Nucleus accumbens (tissue), 56 donors: Measurements from ENCODE around the gene KCNN3.
"Not testable (repeated sequence)": the region's sequence is repeated elsewhere in the genome, so short reads cannot be mapped to it uniquely, and the experiment has no call there.

Source experiments
- DNase-seq, 56 donors: peaks; one replicate each; lab custom pipeline; 2025; lab: John Stamatoyannopoulos, UW

KCNN3 gene

DNA sequence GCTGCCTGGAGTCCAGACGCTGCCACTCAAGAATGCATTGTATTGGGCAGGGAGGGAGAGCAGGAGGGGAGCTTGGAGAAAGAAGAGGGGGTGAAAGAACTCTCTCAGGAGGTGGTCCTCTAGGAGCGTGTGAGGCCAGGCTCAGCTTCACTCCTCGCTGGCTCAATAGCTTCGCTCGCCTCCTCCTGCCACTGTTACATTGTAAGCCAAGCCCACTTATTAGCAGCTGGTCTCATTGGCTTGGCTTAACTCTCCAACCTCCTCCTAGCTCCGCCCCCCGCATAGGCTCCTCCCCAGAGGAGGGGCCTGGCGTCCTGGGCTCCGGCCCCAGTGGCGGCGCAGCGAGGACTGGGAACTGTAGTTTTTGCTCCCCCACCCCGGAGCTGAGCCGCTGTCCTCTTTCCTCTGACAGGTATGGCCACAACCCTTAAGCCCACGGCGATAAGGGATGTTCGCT lies at the start of gene KCNN3:
TSS of gene KCNN3 (minus strand) at position 167 of the 457 bp plus-strand sequence. CDS start 317 bp downstream, outside the sequence.
- DNase-seq, result peak; percentile 42 to 98 (median 90)

DNA sequence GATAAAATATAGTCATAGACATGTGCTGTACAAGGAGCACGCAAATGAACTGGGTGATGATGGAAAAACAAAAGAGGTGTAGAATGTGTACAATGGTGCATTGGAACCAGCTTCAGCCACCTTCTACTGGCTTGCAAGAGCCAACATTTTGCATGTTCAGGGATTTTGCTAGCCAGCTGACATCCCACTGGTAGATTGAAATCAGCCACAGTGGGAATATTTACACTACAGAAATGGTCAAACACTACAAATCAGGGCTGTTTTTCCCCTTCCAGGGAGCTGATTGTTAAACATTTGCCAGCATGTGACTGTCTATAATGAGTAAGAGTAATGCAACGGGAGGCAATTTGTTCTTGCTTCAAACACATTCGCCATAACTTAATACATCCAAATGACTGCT lies 43.2 kb upstream of the KCNN3 start:
- no peak for DNase-seq

DNA sequence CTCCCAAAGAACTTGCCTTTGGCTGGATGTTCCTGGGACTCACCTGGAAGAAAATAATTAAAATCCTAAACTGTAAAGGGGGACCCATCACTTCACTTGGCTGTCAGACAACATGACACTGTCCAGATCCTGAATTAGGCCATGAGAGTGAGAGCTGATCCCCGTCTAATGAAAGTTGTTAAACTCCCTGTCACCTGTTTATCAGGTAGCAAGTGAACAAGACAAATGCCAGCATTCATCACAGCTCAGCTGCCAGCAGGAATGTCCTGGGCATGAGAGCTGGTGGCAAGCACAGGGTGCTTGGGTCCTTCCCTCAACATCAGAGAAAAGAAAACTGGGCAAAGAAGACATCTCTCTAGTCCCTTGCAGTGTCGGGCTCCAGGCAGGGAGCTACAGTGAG lies 42.7 kb upstream of the KCNN3 start:
- no peak for DNase-seq

GRCh38 chr1:154911691-154912550 lies 41.8 kb upstream of the KCNN3 start:
- DNase-seq, result peak in 2 of 56 donors; percentile 3 to 14

GRCh38 chr1:154910851-154911250 lies 40.8 kb upstream of the KCNN3 start:
- DNase-seq, result no peak

DNA sequence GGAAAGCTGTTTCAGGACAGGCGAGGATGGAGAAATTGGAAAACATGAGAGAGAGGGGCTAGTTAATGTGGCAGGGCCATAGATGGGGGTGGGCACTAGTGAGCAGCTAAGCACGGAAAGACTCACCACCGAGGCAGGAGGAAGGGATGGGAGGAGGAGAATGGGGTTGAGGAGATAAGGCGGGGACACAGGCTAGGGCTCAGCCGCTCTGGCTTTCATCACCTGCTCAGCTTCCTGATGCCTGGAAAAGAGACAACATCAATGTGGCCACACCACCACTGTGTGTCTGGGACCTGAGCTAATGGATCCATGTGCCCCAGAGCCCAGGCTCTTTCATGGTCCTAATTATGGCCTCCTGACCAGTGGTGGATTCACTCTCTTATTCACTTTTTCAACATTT lies 38.9 kb upstream of the KCNN3 start:
- no peak for DNase-seq

DNA sequence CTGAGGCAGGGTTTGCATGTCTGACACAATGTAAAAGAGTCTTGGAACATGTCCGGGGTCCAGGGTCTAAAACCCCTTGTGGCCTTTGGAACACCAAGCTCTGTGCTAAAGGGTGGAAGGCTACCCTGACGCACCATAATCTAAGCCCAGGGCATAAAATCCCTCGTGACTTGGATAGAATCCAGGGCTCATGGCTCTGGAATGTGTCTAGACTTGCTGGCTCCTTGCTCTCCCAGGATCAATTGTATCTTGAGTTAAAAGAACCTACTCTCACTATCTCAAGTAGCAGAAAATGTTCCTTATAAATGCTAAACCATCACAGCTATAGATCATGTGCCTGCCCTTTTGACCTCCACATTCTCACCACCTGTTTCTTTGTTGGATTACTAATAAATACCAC lies 38.0 kb upstream of the KCNN3 start:
- DNase-seq, result not testable (repeated sequence)

DNA sequence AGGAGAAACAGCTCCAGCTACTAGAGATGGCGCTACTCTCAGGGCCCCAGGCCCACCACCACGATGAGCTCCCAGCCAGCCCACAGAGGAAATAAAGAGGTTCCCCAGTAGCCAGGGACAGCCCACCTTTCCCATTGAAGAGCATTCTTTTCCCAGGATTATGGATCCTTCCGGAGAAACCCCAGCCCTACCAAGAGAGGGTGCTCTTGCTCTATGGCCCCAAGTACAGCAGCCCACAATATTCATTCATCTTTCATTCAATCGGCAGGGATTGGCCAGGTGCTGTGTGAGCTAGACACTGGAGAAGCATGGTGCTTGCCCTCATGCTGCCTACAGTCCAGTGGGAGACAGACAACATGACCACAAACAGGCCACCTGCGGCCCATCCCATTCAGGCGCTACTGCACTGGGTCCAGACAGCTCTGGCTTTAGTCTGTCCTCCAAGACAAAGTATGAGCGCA lies 36.6 kb upstream of the KCNN3 start:
- DNase-seq, result no peak

DNA sequence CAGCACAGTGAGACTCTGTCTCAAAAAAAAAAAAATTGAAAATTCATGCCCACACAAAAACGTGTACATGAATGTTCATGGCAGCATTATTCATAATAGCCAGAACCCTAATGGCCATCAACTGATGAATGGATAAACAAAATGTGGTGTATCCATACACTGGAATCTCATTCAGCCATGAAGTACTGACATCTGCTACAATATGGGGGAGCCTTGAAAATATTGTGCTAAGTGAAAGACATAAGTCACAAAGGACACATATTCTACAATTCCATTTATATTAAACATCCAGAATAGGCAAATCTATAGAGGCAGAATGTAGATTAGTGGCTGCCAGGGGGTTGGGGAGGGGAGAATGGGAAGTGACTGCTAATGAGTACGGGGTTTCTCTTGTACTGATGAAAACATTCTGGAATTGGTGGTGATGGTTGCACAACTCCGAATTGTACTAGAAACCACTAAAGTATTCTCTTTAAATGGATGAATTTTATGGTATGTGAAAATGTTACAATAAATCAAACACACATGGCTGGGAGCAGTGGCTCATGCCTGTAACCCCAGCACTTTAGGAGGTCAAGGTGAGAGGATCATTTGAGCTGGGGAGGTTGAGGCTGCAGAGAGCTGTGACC lies 33.0 kb upstream of the KCNN3 start:
- DNase-seq, result no peak

DNA sequence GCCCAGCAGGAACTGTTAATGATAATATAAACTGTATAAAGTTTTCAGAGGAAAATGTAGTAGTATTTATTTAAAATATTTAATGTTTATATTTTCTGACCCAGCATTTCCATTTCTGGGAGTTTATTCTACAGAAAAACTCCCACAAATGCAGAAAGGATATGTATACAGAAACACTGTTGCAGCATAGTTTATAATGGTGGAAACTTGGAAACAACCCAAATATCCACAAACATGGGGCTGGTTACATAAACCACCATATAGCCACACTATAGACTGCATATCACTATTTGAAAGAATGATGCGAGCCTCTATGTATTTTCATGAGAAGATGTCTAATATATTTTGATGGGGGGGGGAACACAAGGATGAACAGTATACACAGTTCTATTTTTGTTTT lies 31.5 kb upstream of the KCNN3 start:
- DNase-seq, result no peak

GRCh38 chr1:154899041-154899440 lies 29.0 kb upstream of the KCNN3 start:
- no peak for DNase-seq

GRCh38 chr1:154896771-154897286 lies 26.7 kb upstream of the KCNN3 start:
- peak in 30 of 56 donors; percentile 5 to 86 (median 37) for DNase-seq

DNA sequence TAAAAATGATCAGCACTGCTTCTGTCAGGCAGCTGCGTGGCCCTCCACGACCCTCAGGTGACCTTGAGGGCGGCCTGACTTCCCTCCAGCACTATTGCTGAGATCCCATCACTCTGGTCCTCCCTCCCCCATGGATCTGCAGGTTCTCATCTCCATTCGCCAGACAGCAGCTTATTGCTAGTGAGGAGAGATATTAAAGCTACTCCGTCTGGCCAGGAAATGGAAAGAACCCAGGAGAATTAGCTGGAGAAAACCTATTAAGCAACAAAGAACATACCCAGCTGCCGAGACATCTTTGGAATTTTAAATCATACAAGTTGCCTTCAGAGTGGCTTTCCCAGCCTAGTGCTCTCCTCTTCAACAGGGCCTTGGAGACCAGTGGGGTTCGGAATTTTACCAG lies 25.7 kb upstream of the KCNN3 start:
- no peak for DNase-seq

GRCh38 chr1:154891452-154891851 lies 21.4 kb upstream of the KCNN3 start:
- no peak for DNase-seq

DNA sequence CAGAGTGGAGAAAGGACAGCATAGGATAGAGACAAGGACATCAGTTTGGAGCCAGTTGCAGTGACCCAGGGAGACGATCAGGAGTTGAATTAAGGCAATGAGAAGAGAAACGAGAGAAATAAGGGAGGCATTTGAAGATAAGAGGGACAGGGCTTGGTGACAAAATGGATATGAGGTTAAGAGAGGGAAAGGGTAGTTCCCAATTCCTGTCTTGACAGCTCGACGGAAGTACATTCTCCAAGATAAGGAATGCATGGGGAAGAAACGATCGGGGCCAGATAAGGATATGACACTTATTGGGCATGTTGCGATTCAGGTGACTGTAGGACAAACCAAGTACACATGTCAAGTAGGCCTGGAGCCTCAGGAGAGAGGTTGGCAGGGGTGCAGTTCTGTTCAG lies 18.7 kb upstream of the KCNN3 start:
- DNase-seq, result no peak

DNA sequence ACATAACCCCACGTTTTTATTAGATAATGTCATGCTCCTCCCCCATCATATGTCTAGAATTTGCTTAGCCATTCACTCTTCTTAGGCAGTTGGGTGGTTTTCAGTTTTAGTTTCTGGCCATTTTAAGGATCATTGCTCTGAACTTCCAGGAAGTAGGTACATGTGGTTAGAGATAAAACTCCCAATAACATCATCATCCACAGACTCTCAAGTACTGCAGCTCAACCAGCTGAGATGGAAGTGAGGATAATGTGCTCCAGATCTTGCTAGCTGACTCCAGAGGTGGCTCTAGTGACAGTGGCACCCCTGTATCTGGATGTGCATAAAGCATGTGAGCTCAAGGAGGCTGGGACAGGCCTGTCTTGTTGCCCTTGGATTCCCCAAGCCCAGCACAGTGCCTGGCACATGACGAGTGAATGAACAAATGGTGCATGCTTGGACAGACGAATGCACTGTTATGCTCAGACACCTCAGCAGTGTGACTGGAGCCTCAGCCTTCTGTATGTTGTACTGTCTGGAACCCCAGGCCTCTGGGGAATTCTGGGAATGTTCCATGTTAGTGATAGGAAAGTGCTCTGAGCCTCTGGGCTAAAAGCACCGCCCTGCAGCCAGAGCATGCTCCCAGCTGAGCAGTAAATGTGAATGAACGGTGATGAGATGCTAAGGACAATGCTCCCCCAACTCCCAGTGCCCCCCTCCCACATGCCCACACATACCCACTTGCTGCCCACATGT lies 16.4 kb upstream of the KCNN3 start:
- DNase-seq, result no peak

DNA sequence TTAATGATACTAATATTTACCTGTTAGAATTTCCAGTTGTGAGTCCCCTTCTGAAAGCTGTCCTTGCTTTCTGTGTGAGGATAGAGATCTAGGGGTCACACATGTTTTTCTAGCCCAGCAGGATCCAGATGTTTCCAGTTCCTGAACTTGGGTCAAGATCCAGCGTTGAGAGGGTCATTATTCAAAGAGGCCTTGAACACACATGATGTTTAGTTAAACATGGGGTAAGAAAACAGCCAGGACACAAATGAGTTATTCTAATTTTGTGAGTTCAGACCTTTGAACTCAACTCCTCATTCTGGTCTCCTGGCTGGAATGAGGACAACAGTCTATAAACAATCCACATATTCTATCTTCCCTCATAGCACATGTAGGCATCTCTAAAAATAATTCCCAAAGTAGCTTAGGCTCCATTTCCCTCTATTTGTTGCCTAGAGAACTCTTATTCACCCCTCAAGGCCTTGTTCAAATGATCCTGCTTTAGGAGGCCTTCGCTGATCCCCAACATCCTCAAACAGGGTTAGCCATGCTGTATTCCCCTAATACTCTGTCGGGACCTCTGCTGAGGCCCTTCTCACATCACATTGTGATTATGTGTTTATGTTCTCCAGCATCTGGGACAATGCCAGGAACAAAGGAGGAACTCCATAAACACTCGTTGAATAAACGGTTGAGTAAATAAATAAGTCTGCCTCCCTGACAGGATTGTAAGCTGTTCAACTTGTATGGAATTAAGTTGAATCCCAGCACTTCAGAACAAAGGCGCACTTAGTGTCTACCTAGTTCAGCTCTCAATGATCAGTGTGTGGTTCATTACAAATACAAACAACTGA lies 15.0 kb upstream of the KCNN3 start:
- DNase-seq, result no peak

GRCh38 chr1:154883919-154884868 lies 14.1 kb upstream of the KCNN3 start:
- DNase-seq, result no peak
